Parathyroid adenoma (tissue), 2 donors: Measurements from ENCODE around the gene FXYD3.

Experiments
- H2AFZ ChIP-seq: fragments of 300-600 bp; sonication (generic); one replicate; pipeline ENCODE4 v1.7.0; 2017; ENCODE audit warnings: antibody characterized with exemption, mild to moderate bottlenecking
- H3K27ac ChIP-seq: fragments of 300-600 bp; sonication (generic); one replicate; pipeline ENCODE4 v1.7.0; 2017
- H3K27me3 ChIP-seq: fragments of 300-600 bp; sonication (generic); one replicate; pipeline ENCODE4 v1.7.0; 2017; ENCODE audit warnings: low read length; ENCODE audit not compliant: control insufficient read depth, insufficient read depth
- H3K36me3 ChIP-seq: fragments of 300-600 bp; sonication (generic); one replicate; pipeline ENCODE4 v1.7.0; 2017; ENCODE audit warnings: low read length; ENCODE audit not compliant: control insufficient read depth, insufficient read depth
- H3K4me1 ChIP-seq: fragments of 300-600 bp; sonication (generic); one replicate; pipeline ENCODE4 v1.7.0; 2017; ENCODE audit warnings: control low read depth
- H3K4me2 ChIP-seq: fragments of 300-600 bp; sonication (generic); one replicate; pipeline ENCODE4 v1.7.0; 2017; ENCODE audit warnings: low read length
- H3K4me3 ChIP-seq: fragments of 300-600 bp; sonication (generic); one replicate; pipeline ENCODE4 v1.7.0; 2017; ENCODE audit warnings: low read depth, low read length
- H3K79me2 ChIP-seq: fragments of 300-600 bp; sonication (generic); one replicate; pipeline ENCODE4 v1.7.0; 2017; ENCODE audit warnings: control low read depth
- H3K9ac ChIP-seq: fragments of 300-600 bp; sonication (generic); one replicate; pipeline ENCODE4 v1.7.0; 2017; ENCODE audit warnings: mild to moderate bottlenecking
- H3K9me3 ChIP-seq: fragments of 300-600 bp; sonication (generic); one replicate; pipeline ENCODE4 v1.7.0; 2017; ENCODE audit warnings: low read length; ENCODE audit not compliant: control insufficient read depth
- TF ChIP-seq, protein P1 (sequence below): fragments of 300-600 bp; sonication (generic); IDR thresholded peaks from one replicate; pipeline ENCODE4 v1.7.0; 2017; ENCODE audit warnings: antibody characterized with exemption, mild to moderate bottlenecking
- donor health status: primary hyperparathyroidism.

The FXYD3 gene

DNA sequence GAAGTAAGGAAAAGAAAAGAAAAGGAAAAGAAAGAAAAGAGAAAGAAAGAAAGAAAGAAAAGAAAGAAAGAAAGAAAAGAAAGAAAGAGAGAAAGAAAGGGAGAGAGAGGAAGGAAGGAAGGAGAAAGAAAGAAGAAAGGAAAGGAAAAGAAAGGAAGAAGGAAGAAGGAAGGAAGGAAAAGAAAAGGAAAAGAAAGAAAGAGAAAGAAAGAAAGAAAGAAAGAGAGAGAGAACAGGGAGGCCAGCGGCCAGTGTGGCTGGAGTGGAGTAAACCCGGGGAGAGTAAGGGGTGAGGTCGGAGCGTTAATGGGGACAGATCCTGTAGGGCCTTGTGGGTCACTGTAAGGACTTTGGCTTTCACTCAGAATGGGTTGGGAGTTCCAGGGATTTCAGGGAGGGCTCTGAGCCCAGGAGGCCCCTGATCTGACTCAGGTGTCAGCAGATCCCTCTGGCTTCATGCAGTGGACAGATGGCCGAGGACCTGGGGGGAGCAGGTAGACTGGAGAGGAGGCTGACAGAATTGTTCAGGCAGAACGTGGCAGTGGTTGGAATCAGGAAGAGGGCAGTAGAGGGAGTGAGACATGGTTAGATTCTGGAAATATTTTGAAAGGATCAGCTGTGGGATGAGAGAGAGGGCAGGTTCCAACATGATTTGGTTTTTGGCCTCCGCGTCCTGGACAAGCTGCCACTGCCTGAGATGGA, 19.8 kb upstream of the FXYD3 start:
- Histone ChIP-seq H3K9ac (no peak overlapping the region), H3K36me3 (no peaks in the 10 kb centered on the region), H3K27ac (no peak overlapping the region), H3K9me3 (no peaks in the 10 kb centered on the region), H3K4me1 (no peaks in the 10 kb centered on the region), H2AFZ (no peak overlapping the region), H3K4me3 (no peak overlapping the region), H3K4me2 (no peak overlapping the region), H3K27me3 (no peaks in the 10 kb centered on the region), H3K79me2 (no peaks in the 10 kb centered on the region)
- TF ChIP-seq, protein P1, sequence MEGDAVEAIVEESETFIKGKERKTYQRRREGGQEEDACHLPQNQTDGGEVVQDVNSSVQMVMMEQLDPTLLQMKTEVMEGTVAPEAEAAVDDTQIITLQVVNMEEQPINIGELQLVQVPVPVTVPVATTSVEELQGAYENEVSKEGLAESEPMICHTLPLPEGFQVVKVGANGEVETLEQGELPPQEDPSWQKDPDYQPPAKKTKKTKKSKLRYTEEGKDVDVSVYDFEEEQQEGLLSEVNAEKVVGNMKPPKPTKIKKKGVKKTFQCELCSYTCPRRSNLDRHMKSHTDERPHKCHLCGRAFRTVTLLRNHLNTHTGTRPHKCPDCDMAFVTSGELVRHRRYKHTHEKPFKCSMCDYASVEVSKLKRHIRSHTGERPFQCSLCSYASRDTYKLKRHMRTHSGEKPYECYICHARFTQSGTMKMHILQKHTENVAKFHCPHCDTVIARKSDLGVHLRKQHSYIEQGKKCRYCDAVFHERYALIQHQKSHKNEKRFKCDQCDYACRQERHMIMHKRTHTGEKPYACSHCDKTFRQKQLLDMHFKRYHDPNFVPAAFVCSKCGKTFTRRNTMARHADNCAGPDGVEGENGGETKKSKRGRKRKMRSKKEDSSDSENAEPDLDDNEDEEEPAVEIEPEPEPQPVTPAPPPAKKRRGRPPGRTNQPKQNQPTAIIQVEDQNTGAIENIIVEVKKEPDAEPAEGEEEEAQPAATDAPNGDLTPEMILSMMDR = no peak

DNA sequence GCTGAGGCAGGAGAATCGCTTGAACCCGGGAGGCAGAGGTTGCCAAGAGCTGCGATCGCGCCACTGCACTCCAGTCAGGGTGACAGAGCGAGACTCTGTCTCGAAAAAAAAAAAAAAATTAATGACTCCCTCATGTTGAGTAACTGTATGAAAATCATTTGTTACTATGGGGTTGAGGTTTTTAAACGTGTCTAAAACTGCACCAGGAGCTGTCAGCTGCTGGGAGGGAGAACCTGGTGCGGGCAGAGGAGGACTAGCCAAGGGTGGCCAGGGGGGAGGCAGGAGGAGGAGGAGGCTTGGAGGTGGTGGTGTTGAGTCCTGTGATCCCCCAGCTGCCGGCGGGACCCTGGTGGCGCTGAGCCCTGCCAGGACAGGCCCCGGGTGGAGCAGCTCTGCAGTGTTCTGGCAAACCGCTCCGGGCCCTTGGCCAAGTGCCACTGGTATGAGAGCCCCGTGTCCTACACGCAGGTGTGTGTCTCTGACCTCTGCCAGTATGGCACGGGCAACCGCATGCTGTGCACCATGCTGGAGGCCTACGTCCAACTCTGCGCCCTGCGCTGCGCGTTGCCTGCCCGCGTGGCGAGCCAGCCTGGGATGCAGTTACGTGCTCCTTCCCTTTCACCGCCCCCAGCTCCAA, 17.1 kb upstream of the FXYD3 start:
- no peaks in the 10 kb centered on the region for H3K36me3 ChIP-seq
- H3K4me1 ChIP-seq = no peaks in the 10 kb centered on the region
- H3K27me3 ChIP-seq = no peaks in the 10 kb centered on the region
- no peak overlapping the region for H3K4me2 ChIP-seq
- H3K79me2 ChIP-seq = no peaks in the 10 kb centered on the region
- H3K9ac ChIP-seq = no peak overlapping the region
- no peak overlapping the region for H3K4me3 ChIP-seq
- H3K9me3 ChIP-seq = no peaks in the 10 kb centered on the region
- TF ChIP-seq, protein P1 = no peak
- H2AFZ ChIP-seq = no peak overlapping the region
- H3K27ac ChIP-seq = no peak overlapping the region

DNA sequence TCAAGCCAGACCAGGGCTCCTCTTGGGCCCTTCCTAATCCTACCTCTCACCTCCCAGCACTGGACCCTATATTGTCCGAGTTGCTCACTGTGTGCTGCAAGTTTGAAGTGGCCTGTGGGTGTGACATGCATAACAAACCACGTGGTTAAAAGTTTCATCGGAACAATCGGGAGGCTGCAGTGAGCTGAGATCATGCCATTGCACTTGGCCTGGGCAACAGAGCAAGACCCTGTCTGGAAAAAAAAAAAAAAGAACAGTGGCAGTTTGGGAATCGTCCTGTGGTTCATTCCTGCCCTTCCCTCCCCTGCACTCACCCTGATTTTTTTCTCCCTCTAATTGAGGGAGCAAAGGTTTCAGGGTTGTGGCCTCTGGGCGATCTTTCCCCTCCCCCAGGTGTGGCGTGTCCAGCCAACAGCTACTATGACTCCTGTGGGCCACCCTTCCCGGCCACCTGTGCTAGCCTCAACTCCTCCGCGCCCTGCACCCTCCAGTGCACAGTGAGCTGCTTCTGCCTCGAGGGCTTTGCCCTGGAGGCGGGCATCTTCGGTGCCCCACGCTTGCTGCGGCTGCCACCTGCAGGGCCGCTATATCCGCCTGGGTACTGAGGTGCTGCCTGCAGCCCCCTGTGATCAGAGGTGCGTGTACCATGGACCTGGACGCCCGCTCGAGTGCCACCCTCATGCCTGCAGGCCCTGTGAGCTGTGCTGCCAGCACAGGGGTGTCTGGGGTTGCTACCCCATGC, 16.3 kb upstream of the FXYD3 start:
- H3K36me3 ChIP-seq = no peaks in the 10 kb centered on the region
- H3K9me3 ChIP-seq = no peaks in the 10 kb centered on the region
- TF ChIP-seq, protein P1 = no peak
- H3K4me1 ChIP-seq = no peaks in the 10 kb centered on the region
- no peak overlapping the region for H2AFZ ChIP-seq
- no peaks in the 10 kb centered on the region for H3K79me2 ChIP-seq
- H3K9ac ChIP-seq = no peak overlapping the region
- no peak overlapping the region for H3K4me3 ChIP-seq
- H3K27ac ChIP-seq = no peak overlapping the region
- H3K4me2 ChIP-seq = no peak overlapping the region
- no peaks in the 10 kb centered on the region for H3K27me3 ChIP-seq

DNA sequence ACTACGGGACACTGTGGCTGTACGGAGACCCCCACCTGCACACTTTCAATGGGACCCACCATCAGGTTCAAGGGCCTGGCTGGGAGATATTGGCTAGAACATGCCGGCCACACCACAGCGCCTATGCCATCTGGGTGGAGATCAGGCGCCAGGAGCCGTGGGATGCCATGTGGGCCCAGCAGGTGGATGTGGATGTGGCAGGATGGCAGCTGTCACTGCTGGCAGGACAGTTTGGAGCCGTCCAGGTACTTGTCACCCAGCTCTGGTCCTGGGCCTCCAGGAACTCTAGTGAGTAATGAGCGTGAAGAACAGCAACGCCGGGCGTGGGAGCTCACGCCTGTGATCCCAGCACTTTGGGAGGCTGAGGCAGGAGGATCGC, 15.7 kb upstream of the FXYD3 start:
- Histone ChIP-seq H3K4me3 (no peak overlapping the region), H3K9me3 (no peaks in the 10 kb centered on the region), H3K4me2 (no peak overlapping the region), H3K4me1 (no peaks in the 10 kb centered on the region), H3K27me3 (no peaks in the 10 kb centered on the region), H3K27ac (no peak overlapping the region), H3K79me2 (no peaks in the 10 kb centered on the region), H2AFZ (no peak overlapping the region), H3K9ac (no peak overlapping the region), H3K36me3 (no peaks in the 10 kb centered on the region)
- TF ChIP-seq, protein P1 = no peak
